BE2C (cell line): ENCODE data around the gene ELMO1.

Source experiments
- DNase-seq: peaks from one replicate; pipeline ENCODE4 v3.0.0-alpha.2; 2020
- H3K27me3 ChIP-seq: fragments of 250-450 bp; sonication (Bioruptor Pico); 2 replicates; pipeline ENCODE4 v1.5.1; 2020; ENCODE audit warnings: mild to moderate bottlenecking
- H3K36me3 ChIP-seq: fragments of 250-450 bp; sonication (Bioruptor Pico); 2 replicates; pipeline ENCODE4 v1.5.1; 2020; ENCODE audit warnings: mild to moderate bottlenecking
- H3K4me1 ChIP-seq: fragments of 250-450 bp; sonication (Bioruptor Pico); 2 replicates; pipeline ENCODE4 v1.5.1; 2020
- H3K4me3 ChIP-seq: 2 replicates; pipeline ENCODE4 v1.5.1; 2011; ENCODE audit warnings: low read depth, low read length
- H3K9me3 ChIP-seq: fragments of 250-450 bp; sonication (Bioruptor Pico); 2 replicates; pipeline ENCODE4 v1.5.1; 2020
- CTCF ChIP-seq: IDR thresholded peaks from 2 replicates; pipeline ENCODE4 v1.5.1; 2012; ENCODE audit warnings: mild to moderate bottlenecking, low read depth, low read length

ELMO1 gene

GRCh38 chr7:37151741-37152413 lies 296.8 kb downstream of the ELMO1 start:
- Histone ChIP-seq H3K9me3 (no peaks in the 10 kb centered on the region), H3K4me1 (no peaks in the 10 kb centered on the region), H3K4me3 (no peak overlapping the region), H3K27me3 (no peaks in the 10 kb centered on the region), H3K36me3 (no peaks in the 10 kb centered on the region)
- no peak for TF ChIP-seq CTCF
- DNase-seq: no peak

- no peaks in the 10 kb centered on the region for H3K9me3 ChIP-seq
- H3K4me3 ChIP-seq: no peak overlapping the region
- H3K36me3 ChIP-seq: no peaks in the 10 kb centered on the region
- no peak for TF ChIP-seq CTCF
- no peaks in the 10 kb centered on the region for H3K27me3 ChIP-seq
- H3K4me1 ChIP-seq: no peaks in the 10 kb centered on the region
- DNase-seq: no peak
Measured at GRCh38 chr7:37150856-37151255, 297.8 kb downstream of the ELMO1 start.

- Histone ChIP-seq H3K9me3 (no peaks in the 10 kb centered on the region), H3K4me3 (no peak overlapping the region), H3K4me1 (no peaks in the 10 kb centered on the region), H3K36me3 (no peaks in the 10 kb centered on the region), H3K27me3 (no peaks in the 10 kb centered on the region)
- no peak for DNase-seq
- no peak for TF ChIP-seq CTCF
Measured at GRCh38 chr7:37150180-37150579, 298.5 kb downstream of the ELMO1 start.

- H3K36me3 ChIP-seq: no peaks in the 10 kb centered on the region
- no peak overlapping the region for H3K4me3 ChIP-seq
- H3K27me3 ChIP-seq: no peaks in the 10 kb centered on the region
- H3K4me1 ChIP-seq: no peaks in the 10 kb centered on the region
- H3K9me3 ChIP-seq: no peaks in the 10 kb centered on the region
- TF ChIP-seq CTCF: no peak
- DNase-seq: no peak
Measured at GRCh38 chr7:37149773-37150124, 298.9 kb downstream of the ELMO1 start.

- no peaks in the 10 kb centered on the region for H3K4me1 ChIP-seq
- no peak for DNase-seq
- H3K27me3 ChIP-seq: no peaks in the 10 kb centered on the region
- no peak overlapping the region for H3K4me3 ChIP-seq
- TF ChIP-seq CTCF: no peak
- no peaks in the 10 kb centered on the region for H3K36me3 ChIP-seq
- H3K9me3 ChIP-seq: no peaks in the 10 kb centered on the region
Measured at GRCh38 chr7:37149051-37149772, 299.5 kb downstream of the ELMO1 start.

GRCh38 chr7:37145682-37146081 lies 303.0 kb downstream of the ELMO1 start:
- TF ChIP-seq CTCF: no peak
- no peak for DNase-seq
- Histone ChIP-seq H3K4me1 (no peaks in the 10 kb centered on the region), H3K27me3 (no peaks in the 10 kb centered on the region), H3K4me3 (no peak overlapping the region), H3K36me3 (no peaks in the 10 kb centered on the region), H3K9me3 (no peaks in the 10 kb centered on the region)
